HEK293 (cell line): ENCODE results near the gene LRRC49.
"Not testable (repeated sequence)": the region's sequence is repeated elsewhere in the genome, so short reads cannot be mapped to it uniquely, and the experiment has no call there.

Experiments used
- CTCF ChIA-PET: fragments of 350-600 bp; formaldehyde crosslinking; extraction: SDS; loops from one replicate; lab custom pipeline; 2021; ENCODE audit warnings: antibody characterized with exemption; lab: Yijun Ruan, JAX
- POLR2A ChIA-PET: fragments of 300-600 bp; formaldehyde crosslinking; extraction: SDS; loops from one replicate; lab custom pipeline; 2020; ENCODE audit warnings: antibody characterized with exemption, inconsistent platforms; lab: Yijun Ruan, JAX
- H3K27ac ChIP-seq: fragments of 200-500 bp; sonication (Bioruptor generic); 2 replicates; pipeline ENCODE4 v1.5.1; 2014; ENCODE audit warnings: low read depth, low read length, control low read depth, inconsistent platforms; ENCODE audit errors: extremely low read depth
- H3K36me3 ChIP-seq, 2 experiments: fragments of 200-500 bp in 1 of 2; sonication (Bioruptor generic) in 1 of 2; 1 replicate in 1 of 2; 2 replicates in 1 of 2; pipeline ENCODE4 v1.5.1; 2014 to 2017; ENCODE audit warnings: inconsistent platforms in 2 of 2, low read length in 2 of 2; ENCODE audit not compliant: control insufficient read depth in 2 of 2, insufficient read depth in 1 of 2
- H3K4me1 ChIP-seq: fragments of 200-500 bp; sonication (Bioruptor generic); 2 replicates; pipeline ENCODE4 v1.5.1; 2014; ENCODE audit warnings: mild to moderate bottlenecking, low read length, inconsistent platforms; ENCODE audit not compliant: control insufficient read depth, insufficient read depth
- H3K4me3 ChIP-seq: 2 replicates; pipeline ENCODE4 v1.5.1; 2011; ENCODE audit warnings: low read depth, mild to moderate bottlenecking, control low read depth, low read length, moderate library complexity
- H3K9me3 ChIP-seq: fragments of 200-500 bp; sonication (Bioruptor generic); 2 replicates; pipeline ENCODE4 v1.5.1; 2014; ENCODE audit warnings: low read depth, low read length, inconsistent platforms; ENCODE audit not compliant: control insufficient read depth, insufficient read depth
- FEZF1 ChIP-seq: fragments of 450-650 bp; formaldehyde crosslinking; IDR thresholded peaks from 2 replicates; pipeline ENCODE4 v1.5.1; 2016; ENCODE audit warnings: missing biosample characterization, missing genetic modification characterization
- HOXD13 ChIP-seq: sonication (generic); formaldehyde crosslinking; IDR thresholded peaks from 2 replicates; pipeline ENCODE4 v1.8.0; 2022; ENCODE audit warnings: missing genetic modification reagents, borderline replicate concordance
- MYNN ChIP-seq: fragments of 450-650 bp; formaldehyde crosslinking; IDR thresholded peaks from 2 replicates; pipeline ENCODE4 v1.5.1; 2016; ENCODE audit warnings: missing biosample characterization, missing genetic modification characterization, borderline replicate concordance
- OSR2 ChIP-seq: fragments of 450-650 bp; formaldehyde crosslinking; IDR thresholded peaks from 2 replicates; pipeline ENCODE4 v1.5.1; 2016; ENCODE audit warnings: missing biosample characterization, missing genetic modification characterization
- SP3 ChIP-seq: fragments of 450-650 bp; formaldehyde crosslinking; IDR thresholded peaks from 2 replicates; pipeline ENCODE4 v1.5.1; 2016; ENCODE audit warnings: missing biosample characterization, missing genetic modification characterization
- ZFP41 ChIP-seq: fragments of 450-650 bp; formaldehyde crosslinking; IDR thresholded peaks from 2 replicates; pipeline ENCODE4 v1.5.1; 2016; ENCODE audit warnings: missing biosample characterization, missing genetic modification characterization, borderline replicate concordance
- ZNF146 ChIP-seq: fragments of 450-650 bp; formaldehyde crosslinking; IDR thresholded peaks from 2 replicates; pipeline ENCODE4 v1.5.1; 2016; ENCODE audit warnings: missing biosample characterization, missing genetic modification characterization
- ZNF175 ChIP-seq: fragments of 450-650 bp; formaldehyde crosslinking; IDR thresholded peaks from 2 replicates; pipeline ENCODE4 v1.5.1; 2016; ENCODE audit warnings: missing biosample characterization, missing genetic modification characterization
- ZNF274 ChIP-seq, 2 experiments: fragments of 200-500 bp in 1 of 2; fragments of 450-650 bp in 1 of 2; sonication (Bioruptor generic) in 1 of 2; formaldehyde crosslinking in 1 of 2; IDR thresholded peaks; 2 replicates each; pipeline versions ENCODE4 v1.5.1 to v1.6.1; 2014 to 2016; ENCODE audit warnings: borderline replicate concordance in 1 of 2, inconsistent platforms in 1 of 2, low read length in 1 of 2, missing biosample characterization in 1 of 2, missing genetic modification characterization in 1 of 2
- ZNF350 ChIP-seq: fragments of 450-650 bp; formaldehyde crosslinking; IDR thresholded peaks from 2 replicates; pipeline ENCODE4 v1.5.0; 2017; ENCODE audit warnings: missing biosample characterization, mild to moderate bottlenecking, missing genetic modification characterization
- ZNF366 ChIP-seq: fragments of 450-650 bp; formaldehyde crosslinking; conservative IDR thresholded peaks from 2 replicates; pipeline ENCODE4 v1.5.1; 2016; ENCODE audit warnings: missing biosample characterization, missing genetic modification characterization
- ZNF585B ChIP-seq: fragments of 450-650 bp; formaldehyde crosslinking; IDR thresholded peaks from 2 replicates; pipeline ENCODE4 v1.5.1; 2016; ENCODE audit warnings: missing biosample characterization, missing genetic modification characterization
- ZNF670 ChIP-seq: fragments of 450-650 bp; formaldehyde crosslinking; IDR thresholded peaks from 2 replicates; pipeline ENCODE4 v1.5.1; 2016; ENCODE audit warnings: missing biosample characterization, missing genetic modification characterization, low read depth
- ZNF843 ChIP-seq: fragments of 450-650 bp; formaldehyde crosslinking; IDR thresholded peaks from 2 replicates; pipeline ENCODE4 v1.5.1; 2016; ENCODE audit warnings: missing biosample characterization, missing genetic modification characterization
- ZXDB ChIP-seq: fragments of 450-650 bp; formaldehyde crosslinking; IDR thresholded peaks from 2 replicates; pipeline ENCODE4 v1.5.1; 2016; ENCODE audit warnings: missing biosample characterization, missing genetic modification characterization
- TF ChIP-seq, protein P1 (sequence below): fragments of 450-650 bp; IDR thresholded peaks from 2 replicates; pipeline ENCODE4 v1.5.1; 2018; ENCODE audit warnings: missing biosample characterization, mild to moderate bottlenecking, missing genetic modification characterization

Gene LRRC49

DNA sequence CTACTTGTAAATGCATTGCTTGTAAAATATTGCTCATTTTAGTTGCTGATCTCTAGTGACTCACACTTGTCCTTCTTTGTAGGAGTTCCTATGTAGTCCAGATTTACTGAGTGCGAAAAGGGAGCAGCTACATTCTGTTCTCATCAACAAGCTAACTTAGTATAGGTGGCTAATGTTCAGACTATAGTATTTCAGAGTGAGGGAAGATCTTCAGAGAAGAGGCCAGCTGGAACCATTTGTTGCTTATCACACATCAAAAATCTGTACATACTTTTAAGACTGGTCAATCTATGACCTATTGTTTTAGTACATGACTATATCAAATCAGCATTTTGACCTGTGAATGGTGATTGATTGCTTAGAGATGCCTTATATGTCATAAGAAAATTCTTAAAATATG, 151.4 kb downstream of the LRRC49 start:
- Histone ChIP-seq H3K4me1 (no peaks in the 10 kb centered on the region), H3K36me3 (no peaks in the 10 kb centered on the region), H3K4me3 (no peak overlapping the region), H3K9me3 (no peaks in the 10 kb centered on the region), H3K27ac (no peak overlapping the region)
- TF ChIP-seq, protein P1, sequence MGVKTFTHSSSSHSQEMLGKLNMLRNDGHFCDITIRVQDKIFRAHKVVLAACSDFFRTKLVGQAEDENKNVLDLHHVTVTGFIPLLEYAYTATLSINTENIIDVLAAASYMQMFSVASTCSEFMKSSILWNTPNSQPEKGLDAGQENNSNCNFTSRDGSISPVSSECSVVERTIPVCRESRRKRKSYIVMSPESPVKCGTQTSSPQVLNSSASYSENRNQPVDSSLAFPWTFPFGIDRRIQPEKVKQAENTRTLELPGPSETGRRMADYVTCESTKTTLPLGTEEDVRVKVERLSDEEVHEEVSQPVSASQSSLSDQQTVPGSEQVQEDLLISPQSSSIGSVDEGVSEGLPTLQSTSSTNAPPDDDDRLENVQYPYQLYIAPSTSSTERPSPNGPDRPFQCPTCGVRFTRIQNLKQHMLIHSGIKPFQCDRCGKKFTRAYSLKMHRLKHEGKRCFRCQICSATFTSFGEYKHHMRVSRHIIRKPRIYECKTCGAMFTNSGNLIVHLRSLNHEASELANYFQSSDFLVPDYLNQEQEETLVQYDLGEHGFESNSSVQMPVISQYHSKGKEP (tag by site-specific recombination), result no peak
- TF ChIP-seq FEZF1 (tag by site-specific recombination) (0 out of 2 replicates have a peak, but pooled peaks have one; percentile 34), ZXDB (tag by site-specific recombination) (no peak), ZNF366 (tag by site-specific recombination) (no peak), ZNF585B (tag by site-specific recombination) (no peak), ZNF146 (tag by site-specific recombination) (no peak), HOXD13 (CRISPR knock-in tag) (no peak), ZNF175 (tag by site-specific recombination) (no peak)
- ChIA-PET CTCF (interaction anchor here (1.4 kb wide), 1 partner anchor 33 kb away, joined by 3 read pairs; no protein-coding TSS in a partner anchor), POLR2A (no interaction called here)

DNA sequence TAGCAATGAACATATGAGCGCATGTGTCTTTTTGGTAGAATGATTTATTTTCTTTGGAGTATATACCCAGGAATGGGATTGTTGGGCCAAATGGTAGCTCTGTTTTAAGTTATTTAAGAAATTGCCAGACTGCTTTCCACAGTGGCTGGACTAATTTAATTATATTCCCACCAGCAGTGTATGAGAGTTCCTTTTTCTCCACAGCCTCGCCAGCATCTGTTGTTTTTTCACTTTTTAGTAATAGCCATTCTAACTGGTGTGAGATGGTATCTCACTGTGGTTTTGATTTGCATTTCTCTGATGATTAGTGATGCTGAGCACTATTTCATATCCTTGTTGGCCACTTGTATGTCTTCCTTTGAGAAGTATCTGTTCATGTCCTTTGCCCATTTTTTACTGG, 153.5 kb downstream of the LRRC49 start:
- H3K4me3 ChIP-seq, CTCF ChIA-PET, H3K4me1 ChIP-seq, H3K27ac ChIP-seq, H3K9me3 ChIP-seq, H3K36me3 ChIP-seq, POLR2A ChIA-PET: not testable (repeated sequence)

DNA sequence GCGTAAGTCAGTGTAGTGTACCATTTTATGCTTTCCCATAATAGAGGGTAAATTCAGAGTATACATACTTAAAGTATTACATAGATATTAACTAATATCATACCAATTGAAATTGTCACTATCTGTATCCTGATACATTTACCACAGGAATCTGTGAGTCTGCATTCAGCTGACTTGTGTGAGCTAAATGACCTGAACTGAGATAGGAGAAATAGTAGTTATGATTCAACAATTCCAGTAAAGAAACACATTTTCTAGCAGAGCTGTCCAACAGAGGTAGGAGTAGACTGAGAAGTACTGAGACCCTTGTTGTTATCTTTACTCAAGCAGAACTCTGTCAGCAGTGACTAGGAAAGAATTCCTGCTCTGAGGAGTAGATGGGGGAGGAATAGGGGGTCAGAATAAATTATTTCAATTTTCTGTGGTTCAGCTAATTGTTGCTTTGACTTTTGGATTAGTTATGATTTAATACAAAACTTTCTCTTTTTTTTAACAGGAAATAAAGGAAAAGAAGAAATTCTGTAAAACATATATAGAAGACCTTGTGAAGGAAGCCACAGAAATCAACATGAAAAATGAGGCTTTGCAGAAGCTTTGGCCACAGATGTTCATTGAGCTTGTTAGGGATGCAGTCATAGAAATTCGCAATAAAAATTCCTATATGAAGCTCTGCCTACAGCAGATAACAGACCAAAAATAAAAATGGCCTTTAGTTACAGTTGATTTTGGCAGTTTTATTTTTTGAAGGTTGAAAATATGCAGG, 156.5 kb downstream of the LRRC49 start:
- ChIA-PET POLR2A (no interaction called here), CTCF (no interaction called here)
- no peak overlapping the region for H3K4me3 ChIP-seq
- peaks cover 0 to 3% of the 10 kb centered on the region in 2 experiments; a peak in 1 of 3 replicates for H3K36me3 ChIP-seq
- no peak for TF ChIP-seq ZNF670 (tag by site-specific recombination)
- TF ChIP-seq ZNF350 (tag by site-specific recombination), result no peak
- no peak for TF ChIP-seq SP3 (tag by site-specific recombination)
- no peak for TF ChIP-seq ZFP41 (tag by site-specific recombination)
- no peak for TF ChIP-seq ZNF843 (tag by site-specific recombination)
- no peak for TF ChIP-seq ZNF274 (IDR thresholded peaks at IDR 0.05; ENCODE audit: low read length)
- no peak for TF ChIP-seq ZNF274 (tag by site-specific recombination; IDR thresholded peaks at IDR 0.05; ENCODE audit: borderline replicate concordance)
- no peak for TF ChIP-seq OSR2
- TF ChIP-seq MYNN (tag by site-specific recombination), result no peak
- H3K27ac ChIP-seq, result no peak overlapping the region
- H3K9me3 ChIP-seq, result no peaks in the 10 kb centered on the region
- 0 out of 2 replicates have a peak, but pooled peaks cover 3% of the 10 kb centered on the region for H3K4me1 ChIP-seq
